ENCODE data around the gene TRIM17.

TRIM17 gene

DNA sequence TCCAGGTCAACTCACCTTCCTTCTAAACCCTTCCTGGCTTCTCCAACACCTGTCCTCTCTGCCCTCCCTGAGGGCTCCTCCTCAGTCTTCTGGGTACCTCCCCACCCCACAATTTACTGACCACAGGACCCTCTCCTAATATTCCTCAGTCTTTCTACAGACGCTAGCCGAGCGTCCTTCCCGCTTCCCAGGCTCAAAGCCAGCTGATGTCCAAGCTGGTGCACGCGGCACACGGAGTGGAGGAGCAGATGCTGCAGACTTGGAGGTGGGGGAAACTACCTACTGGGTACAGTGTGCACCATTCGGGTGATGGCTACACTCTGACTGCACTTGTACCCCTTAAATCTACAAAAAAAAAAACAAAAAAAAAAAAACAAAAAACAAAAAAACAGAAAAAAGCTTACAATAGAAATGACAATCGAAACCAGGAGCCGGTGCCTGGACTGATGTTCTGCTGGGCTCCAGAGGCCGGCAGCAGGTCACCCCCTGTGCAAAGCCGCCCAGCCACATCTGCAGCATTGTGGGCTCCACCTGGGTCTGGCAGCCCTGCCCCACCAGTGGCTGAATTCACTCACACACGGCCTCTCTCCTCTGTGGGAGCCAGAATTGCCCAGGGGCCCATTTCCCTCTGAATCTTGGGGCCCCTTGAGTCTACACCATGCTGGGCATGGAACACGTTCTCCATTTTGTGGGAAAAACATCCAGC, 17.0 kb downstream of the TRIM17 start:
- FAIRE-seq = no peak
- no peak for DNase-seq (ENCODE audit: insufficient read length, low spot score)
- TF ChIP-seq, protein P1, sequence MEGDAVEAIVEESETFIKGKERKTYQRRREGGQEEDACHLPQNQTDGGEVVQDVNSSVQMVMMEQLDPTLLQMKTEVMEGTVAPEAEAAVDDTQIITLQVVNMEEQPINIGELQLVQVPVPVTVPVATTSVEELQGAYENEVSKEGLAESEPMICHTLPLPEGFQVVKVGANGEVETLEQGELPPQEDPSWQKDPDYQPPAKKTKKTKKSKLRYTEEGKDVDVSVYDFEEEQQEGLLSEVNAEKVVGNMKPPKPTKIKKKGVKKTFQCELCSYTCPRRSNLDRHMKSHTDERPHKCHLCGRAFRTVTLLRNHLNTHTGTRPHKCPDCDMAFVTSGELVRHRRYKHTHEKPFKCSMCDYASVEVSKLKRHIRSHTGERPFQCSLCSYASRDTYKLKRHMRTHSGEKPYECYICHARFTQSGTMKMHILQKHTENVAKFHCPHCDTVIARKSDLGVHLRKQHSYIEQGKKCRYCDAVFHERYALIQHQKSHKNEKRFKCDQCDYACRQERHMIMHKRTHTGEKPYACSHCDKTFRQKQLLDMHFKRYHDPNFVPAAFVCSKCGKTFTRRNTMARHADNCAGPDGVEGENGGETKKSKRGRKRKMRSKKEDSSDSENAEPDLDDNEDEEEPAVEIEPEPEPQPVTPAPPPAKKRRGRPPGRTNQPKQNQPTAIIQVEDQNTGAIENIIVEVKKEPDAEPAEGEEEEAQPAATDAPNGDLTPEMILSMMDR (IDR thresholded peaks at IDR 0.05; ENCODE audit: insufficient read depth, missing control alignments) = no peak

DNA sequence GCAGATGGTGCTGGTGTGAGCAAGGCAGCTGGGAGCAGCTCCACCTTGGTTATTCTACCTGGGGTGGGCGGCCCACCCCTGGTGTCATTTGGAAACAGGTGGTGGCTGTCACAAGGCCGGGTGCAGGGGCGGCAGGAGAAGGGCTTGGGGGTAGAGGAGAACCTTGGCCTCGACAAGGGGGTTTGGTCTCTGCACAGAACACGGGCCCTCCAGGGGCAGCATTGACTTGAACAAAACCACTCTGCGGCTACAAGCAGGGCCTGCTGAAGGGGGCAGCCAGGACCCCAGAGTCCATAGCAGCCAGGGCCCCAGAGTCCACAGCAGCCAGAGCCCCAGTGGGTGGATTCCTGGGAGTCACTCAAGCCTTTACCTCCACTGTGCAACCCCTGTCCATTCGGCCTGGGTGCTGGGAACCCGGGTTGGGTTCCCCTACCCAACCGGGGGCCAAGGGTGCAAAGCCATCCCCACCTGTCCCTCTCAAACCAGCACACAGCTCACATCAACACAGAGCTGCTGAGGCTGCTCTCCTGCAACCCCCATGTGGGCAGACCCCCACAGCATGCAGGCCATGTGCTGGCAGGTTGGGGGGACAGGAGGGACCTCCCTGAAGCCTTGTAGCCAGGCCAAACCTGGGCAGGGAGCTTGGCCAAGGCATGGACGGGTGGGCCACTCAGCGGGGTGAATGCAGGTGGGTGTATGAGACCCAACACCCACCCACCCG, 17.8 kb downstream of the TRIM17 start:
- DNase-seq (ENCODE audit: insufficient read length, low spot score) = no peak
- FAIRE-seq = no peak
- TF ChIP-seq, protein P1 (IDR thresholded peaks at IDR 0.05; ENCODE audit: insufficient read depth, missing control alignments) = no peak

DNA sequence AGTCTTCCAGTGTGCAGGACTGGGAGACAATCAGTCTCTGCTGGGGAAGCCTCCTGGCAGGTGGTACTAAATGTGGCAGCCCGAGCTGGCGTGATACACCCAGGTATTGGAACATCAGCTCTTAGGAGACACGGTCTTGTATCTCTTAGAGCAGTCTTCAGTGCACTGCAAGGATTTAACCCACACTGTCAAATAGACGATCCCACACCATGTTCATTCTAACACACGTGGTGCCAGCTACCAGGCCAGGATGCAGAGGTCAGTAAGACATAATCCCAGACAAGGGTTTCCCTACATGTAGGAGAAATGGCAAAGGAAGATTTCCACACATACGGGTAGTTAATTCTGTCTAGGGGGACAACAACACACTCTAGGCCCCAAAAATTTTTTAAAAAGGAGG, 18.7 kb downstream of the TRIM17 start:
- DNase-seq (ENCODE audit: insufficient read length, low spot score) (no peak), FAIRE-seq (no peak)
- TF ChIP-seq, protein P1 (IDR thresholded peaks at IDR 0.05; ENCODE audit: insufficient read depth, missing control alignments) = no peak

DNA sequence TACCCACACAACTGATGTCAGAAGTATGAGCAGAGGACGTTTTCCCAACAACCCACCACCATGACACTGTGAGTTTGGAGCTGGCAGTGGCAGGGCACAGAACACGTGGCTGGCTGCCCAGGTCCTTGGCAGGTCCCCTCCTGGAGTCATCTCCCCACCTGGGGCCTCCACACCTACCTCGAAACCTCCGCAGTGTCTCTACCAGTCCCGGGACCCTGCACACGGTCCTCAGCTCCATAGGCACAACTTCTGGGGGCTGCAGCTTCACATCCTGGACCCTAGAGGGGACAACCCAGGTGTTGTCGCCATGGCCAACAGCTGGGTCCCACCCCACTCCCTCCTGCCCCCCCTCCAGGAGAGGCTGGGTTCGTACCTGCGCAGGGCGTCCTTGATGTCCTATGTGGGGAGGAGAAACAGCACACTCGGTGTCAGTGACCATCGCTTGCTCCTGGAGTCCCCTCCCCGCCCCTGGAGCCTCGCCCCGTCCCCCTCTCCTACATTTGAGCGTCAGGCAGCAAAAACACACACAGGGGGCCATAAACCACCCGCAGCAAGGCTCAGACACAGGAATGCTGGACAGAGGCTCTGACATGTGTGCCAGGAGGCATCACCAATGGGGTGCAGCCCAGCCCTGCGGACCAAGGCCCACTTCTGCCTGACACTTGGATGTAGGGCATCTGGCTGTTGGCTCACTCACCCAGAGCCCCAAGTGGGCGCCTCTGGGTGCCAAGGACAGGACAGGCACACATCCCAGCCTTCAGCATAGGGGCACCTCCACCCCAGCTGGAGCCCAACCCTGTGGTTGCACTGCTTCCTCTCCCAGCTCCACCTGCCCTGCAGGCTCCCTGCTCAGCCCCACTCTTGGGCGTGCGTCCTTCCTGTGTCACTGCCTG, 19.6 kb downstream of the TRIM17 start:
- FAIRE-seq = no peak
- DNase-seq (ENCODE audit: insufficient read length, low spot score) = no peak
- TF ChIP-seq, protein P1 (IDR thresholded peaks at IDR 0.05; ENCODE audit: insufficient read depth, missing control alignments) = no peak

DNA sequence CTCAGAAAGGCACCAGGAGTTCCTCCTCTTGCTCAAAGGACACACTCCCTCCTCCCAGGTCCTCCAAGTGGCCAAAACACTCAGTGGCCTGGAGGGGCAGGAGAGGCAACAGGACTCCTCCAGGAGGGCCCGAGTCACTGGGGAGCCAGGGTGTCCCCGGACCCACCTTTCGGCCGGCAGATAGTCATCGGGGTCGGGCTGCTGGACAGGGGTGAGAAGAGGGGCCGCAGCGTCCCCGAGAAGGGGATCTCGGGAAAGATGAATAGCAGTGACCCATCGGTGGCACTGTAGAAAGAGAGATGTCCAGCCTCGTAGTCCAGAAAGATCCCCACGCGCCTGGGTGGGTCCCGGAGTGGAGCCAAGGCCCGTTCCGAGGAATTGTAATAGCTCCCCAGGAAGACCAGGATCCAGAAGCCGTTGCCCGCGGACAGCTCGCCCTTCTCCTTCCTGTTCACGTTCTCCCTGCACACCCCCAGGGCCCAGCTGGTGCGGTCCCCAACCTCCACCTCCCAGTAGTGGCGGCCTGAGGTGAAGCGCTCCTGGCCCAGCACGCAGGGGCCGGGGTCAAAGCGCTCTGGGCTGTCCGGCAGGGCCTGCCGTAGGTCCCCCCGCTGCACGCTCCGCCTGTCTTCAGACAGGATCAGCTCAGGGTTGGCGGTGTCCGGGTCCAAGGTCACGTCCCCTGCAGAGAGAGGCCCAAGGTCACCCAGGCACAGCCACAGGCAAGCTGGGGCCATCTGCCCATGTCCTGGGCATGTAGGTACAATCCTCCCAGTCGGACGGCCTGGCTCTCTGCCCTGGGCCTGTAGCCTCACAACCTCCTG, 21.9 kb downstream of the TRIM17 start:
- FAIRE-seq = no peak
- TF ChIP-seq, protein P1 (IDR thresholded peaks at IDR 0.05; ENCODE audit: insufficient read depth, missing control alignments) = no peak
- no peak for DNase-seq (ENCODE audit: insufficient read length, low spot score)

DNA sequence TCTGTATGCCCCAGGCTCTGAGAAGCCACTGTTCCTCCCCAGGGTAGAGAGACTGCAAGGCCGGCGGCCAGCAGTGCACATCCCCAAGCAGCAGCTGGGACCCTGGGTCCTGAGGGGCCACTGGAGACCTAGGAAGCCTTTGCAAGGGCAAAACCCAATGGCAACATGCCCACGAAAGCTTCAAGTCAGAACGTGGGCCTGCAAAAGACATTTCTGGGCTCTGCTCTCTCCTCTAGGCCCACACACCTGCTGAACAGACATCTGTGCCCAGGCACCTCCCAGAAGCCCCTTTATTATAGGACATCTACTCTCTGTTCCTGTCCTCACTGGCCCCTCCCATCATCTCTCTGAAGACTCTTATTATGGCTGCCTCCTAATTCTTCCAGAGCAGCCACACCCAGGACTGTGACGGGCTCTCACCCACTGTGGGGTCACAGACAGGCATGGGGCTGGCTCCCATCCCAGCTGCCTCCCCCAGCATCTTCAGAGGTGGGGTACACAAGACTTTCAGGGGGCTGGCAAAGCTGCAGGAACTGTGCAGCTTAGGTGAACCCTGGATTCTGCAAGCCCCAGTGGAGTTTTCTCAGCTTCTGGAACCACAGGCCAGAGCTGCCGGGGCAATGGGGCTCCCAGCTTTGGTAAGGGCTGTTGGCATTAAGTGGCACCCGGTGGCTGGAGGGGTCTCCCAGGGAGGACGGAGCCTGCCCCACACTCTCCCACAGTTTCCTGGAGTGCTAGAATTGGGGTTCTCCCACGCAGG, 22.7 kb downstream of the TRIM17 start:
- DNase-seq (ENCODE audit: insufficient read length, low spot score) (no peak), FAIRE-seq (no peak)
- TF ChIP-seq, protein P1 (IDR thresholded peaks at IDR 0.05; ENCODE audit: insufficient read depth, missing control alignments) = no peak
